GM12873 (cell line): Measurements from ENCODE around the gene CPVL.

Experiments used
- CTCF ChIP-seq: IDR thresholded peaks from 2 replicates; pipeline ENCODE4 v1.5.1; 2012; ENCODE audit warnings: low read depth, mild to moderate bottlenecking, moderate library complexity, low read length, control low read depth; ENCODE audit not compliant: insufficient read depth; ENCODE audit errors: missing control alignments

Gene CPVL

GRCh38 chr7:29000717-29001076 lies 145.6 kb downstream of the CPVL start:
- TF ChIP-seq CTCF: no peak

DNA sequence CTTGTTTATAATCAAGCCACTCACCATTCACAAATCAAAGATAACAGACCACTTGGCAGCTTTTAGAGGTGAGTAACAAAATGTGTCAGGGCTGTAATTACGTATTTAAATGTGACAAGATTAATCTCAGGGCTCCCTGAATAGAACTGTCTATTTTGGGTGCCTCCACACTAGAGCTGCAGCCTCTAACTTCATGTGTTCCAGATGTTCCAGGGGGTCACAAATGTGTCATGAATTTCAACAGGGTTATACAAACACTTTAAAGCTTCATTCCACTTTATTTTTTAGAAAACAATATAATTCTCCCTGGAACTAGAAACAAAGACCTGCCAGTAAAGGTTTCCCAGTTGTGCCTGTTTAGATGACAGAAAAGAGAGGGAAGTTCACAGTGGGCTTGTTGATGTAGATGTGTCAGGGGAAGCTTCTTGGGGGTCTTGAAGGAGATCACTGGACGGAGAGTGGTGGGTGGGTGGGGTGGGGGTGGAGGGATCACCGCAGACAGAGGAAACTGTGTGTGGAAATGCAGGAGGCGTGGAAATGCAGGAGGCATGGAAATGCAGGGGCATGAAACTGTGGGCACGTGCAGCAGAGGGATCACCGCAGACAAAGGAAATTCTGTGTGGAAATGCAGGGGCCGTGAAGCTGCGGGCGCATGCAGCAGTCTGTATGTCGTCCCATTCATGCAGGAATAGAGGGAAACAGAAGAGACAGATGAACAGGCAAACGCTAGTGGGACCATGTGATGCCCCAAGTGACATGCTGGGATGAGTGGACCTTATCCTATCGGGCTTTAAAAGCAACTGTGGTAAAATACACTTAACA lies 146.2 kb downstream of the CPVL start:
- no peak for TF ChIP-seq CTCF

DNA sequence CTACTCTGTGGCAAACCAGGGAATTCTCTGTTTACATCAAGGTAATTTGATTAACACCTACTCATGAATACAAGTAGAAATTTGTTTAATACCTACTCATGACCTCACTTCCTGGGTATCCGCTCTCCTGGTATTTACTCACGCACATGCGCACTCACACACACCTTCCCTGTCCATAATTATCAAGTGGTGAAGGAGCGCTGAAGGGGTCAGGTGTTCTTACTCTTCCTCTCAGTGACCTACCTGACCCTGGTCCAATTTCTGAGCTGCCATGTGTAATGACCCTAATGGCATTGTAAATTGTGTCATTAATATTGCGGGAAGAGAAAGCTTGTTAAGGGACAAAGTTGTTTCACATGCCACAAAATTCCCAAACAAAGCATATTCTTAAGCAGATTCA lies 146.9 kb downstream of the CPVL start:
- TF ChIP-seq CTCF: no peak

- TF ChIP-seq CTCF: no peak
Measured at GRCh38 chr7:28998105-28998504, 148.2 kb downstream of the CPVL start.

GRCh38 chr7:28996836-28997235 lies 149.5 kb downstream of the CPVL start:
- TF ChIP-seq CTCF: no peak

DNA sequence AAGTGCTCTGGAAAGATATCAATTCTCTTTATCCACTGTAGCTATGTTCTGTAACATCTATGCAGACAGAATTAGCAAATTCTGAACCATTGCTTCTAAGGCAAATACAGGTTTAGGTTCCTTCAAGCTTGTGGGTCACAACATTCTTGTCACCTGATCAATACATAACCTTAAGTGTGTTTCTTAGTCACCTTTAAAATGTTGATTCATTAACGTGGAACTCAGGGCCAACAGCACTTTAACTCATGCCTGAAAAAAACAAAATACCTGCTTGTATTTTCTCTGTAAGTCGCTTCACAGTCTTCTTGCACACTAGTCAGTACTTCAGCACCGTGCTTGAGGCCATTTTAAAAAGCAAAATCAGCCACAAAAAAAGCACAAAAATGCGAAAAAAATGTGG lies 153.0 kb downstream of the CPVL start:
- TF ChIP-seq CTCF: no peak

GRCh38 chr7:28992798-28993197 lies 153.5 kb downstream of the CPVL start:
- no peak for TF ChIP-seq CTCF
